HuH-7 (cell line): ENCODE data around the gene ANTXR1.

Experiments
- DNase-seq: peaks from one replicate; pipeline ENCODE4 v3.0.0; 2011; ENCODE audit warnings: low spot score

Gene ANTXR1

GRCh38 chr2:69074918-69075317, 61.9 kb downstream of the ANTXR1 start:
- no peak for DNase-seq

- DNase-seq = no peak
These were observed 62.5 kb downstream of the ANTXR1 start for GRCh38 chr2:69075486-69075885.

- DNase-seq = no peak
These were observed 63.6 kb downstream of the ANTXR1 start for GRCh38 chr2:69076601-69077000.

GRCh38 chr2:69077252-69077950, 64.4 kb downstream of the ANTXR1 start:
- DNase-seq = no peak

- DNase-seq = no peak
These were observed 67.1 kb downstream of the ANTXR1 start for GRCh38 chr2:69080071-69080470.

GRCh38 chr2:69081001-69081580, 68.1 kb downstream of the ANTXR1 start:
- DNase-seq = no peak

- DNase-seq = no peak
These were observed 68.8 kb downstream of the ANTXR1 start for GRCh38 chr2:69081757-69082156.

GRCh38 chr2:69082430-69082997, 69.5 kb downstream of the ANTXR1 start:
- peak; percentile 17 for DNase-seq

GRCh38 chr2:69083235-69083748, 70.3 kb downstream of the ANTXR1 start:
- DNase-seq = no peak

GRCh38 chr2:69084492-69084891, 71.5 kb downstream of the ANTXR1 start:
- DNase-seq = no peak

- DNase-seq = no peak
These were observed 73.5 kb downstream of the ANTXR1 start for GRCh38 chr2:69086466-69086865.

- no peak for DNase-seq
These were observed 74.4 kb downstream of the ANTXR1 start for GRCh38 chr2:69087211-69087911.

- no peak for DNase-seq
These were observed 74.9 kb downstream of the ANTXR1 start for GRCh38 chr2:69087912-69088240.

GRCh38 chr2:69088466-69088865, 75.5 kb downstream of the ANTXR1 start:
- no peak for DNase-seq

GRCh38 chr2:69089266-69089665, 76.3 kb downstream of the ANTXR1 start:
- no peak for DNase-seq

GRCh38 chr2:69089998-69090397, 77.0 kb downstream of the ANTXR1 start:
- DNase-seq = no peak

- DNase-seq = no peak
These were observed 77.8 kb downstream of the ANTXR1 start for GRCh38 chr2:69090820-69091219.

GRCh38 chr2:69092857-69093256, 79.9 kb downstream of the ANTXR1 start:
- no peak for DNase-seq

- DNase-seq = no peak
These were observed 82.3 kb downstream of the ANTXR1 start for GRCh38 chr2:69095305-69095704.

- no peak for DNase-seq
These were observed 83.5 kb downstream of the ANTXR1 start for GRCh38 chr2:69096326-69097095.

GRCh38 chr2:69097148-69097610, 84.2 kb downstream of the ANTXR1 start:
- no peak for DNase-seq
